Urothelium cell line (cell line): ENCODE measurements around the gene MLLT10.

Experiments used
- DNase-seq: peaks from one replicate; pipeline ENCODE4 v3.0.0; 2011; ENCODE audit warnings: low spot score, mixed read lengths
- FAIRE-seq: peaks from 2 replicates; lab custom pipeline; 2011; peaks lifted over from hg19 to GRCh38; lab: Jason Lieb, UNC

Gene MLLT10

DNA sequence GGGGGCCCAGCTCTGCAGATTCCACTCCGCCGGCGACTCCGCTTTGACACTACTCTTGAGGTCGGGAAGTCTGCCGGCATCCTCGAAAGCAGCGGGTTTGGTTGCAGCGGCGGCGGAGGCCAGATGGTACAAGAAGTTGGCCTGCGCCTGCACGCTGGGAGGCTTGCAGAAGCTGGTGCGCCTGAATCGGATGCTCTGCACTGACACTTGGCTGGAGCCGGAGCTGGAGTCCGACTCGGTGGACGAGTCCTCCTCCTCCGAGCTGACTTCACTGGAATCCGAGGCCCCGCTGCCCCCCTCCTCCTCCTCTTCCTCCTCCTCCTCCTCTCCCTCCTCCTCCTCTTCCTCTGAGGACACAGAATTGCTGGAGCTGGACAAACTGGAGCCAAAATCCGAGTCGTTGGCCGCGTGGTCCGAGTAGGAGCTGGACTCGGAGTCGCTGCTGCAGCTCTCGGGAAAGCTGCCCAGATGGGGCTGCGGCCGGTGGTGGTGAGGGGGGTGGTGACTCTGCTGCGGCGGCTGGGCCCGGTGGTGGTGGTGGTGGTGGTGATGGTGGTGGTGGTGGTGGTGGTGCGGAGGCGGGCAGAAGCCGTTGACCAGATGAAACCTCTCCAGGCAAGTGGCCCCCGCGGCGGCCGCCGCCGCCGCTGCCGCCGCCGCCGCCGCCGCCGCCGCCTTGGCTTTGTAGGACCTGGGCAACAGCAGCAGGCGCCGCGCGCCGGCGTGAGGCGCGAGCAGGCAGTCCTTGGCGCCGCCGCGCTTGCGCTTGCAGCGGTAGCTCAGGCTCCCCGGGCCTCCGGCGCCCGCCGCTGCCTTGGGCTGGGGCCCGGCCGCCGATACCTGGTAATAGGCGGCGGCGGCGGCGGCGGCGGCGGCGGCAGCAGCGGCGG lies 17.5 kb upstream of the MLLT10 start:
- no peak for FAIRE-seq
- DNase-seq = peak; percentile 60

DNA sequence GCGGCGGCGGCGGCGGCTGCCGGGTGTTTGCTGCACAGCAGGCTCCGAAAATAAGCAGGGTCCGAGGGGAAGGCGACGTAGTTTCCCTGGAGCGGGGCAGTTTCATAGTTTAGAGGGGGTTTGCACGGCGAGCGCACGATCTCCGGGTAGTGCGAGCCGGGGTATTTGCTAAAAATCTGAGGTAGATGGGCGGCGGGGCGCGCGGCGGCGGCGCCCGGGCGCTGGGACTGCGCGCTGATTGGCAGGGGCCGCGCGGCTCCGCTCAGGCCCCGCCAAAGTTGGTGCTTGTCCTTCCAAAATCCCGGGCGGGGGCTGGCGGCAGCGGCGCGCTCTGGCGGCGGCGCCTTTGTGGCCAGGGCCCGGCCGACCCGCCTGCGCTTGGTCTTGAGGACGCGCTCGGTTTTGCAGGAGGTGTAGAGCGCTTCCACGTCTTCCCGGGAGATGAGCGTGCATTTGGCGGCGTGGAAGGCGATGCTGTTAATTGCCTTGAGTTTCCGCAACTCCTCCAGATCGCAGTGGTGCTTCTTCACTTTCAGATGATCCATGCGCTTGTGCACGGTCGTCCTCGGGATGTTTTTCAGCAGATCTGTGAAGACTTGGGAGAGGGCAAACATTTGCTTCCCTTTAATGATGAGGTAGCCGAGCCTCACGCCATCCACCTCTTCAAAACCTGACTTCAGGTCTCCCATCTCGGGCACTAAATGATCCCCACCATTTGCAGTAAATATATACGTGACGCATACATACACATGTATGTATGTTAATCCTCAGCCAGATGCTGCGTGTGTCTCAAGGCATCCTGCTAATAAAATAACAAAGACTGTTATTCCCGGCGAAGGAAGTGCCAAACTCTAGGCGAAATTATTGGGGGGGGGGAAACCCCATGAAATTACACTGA lies 16.6 kb upstream of the MLLT10 start:
- DNase-seq = peak; percentile 77
- FAIRE-seq = no peak

DNA sequence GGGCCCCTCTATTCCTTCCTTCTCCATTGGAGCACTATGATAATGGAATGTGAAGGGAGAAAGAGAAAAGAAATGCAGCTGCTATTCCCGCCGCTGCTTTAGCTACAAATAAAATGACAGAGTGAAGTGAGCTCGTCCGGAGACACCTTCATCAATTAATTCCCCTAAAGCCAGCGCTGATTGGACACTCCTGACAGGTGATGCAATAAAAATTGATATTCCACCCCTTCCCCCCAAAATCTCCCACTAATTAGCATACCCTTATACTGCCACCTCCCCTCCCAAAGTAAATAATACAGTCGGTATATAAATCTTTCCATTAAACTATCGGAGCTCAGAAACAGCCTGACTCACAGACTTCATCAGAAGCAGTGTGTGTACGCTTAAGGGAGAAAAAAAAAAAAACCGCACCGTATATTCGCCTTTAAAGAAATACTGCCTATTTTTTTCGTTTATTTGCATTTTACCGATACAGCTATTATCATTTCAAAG lies 15.8 kb upstream of the MLLT10 start:
- FAIRE-seq = no peak
- no peak for DNase-seq

DNA sequence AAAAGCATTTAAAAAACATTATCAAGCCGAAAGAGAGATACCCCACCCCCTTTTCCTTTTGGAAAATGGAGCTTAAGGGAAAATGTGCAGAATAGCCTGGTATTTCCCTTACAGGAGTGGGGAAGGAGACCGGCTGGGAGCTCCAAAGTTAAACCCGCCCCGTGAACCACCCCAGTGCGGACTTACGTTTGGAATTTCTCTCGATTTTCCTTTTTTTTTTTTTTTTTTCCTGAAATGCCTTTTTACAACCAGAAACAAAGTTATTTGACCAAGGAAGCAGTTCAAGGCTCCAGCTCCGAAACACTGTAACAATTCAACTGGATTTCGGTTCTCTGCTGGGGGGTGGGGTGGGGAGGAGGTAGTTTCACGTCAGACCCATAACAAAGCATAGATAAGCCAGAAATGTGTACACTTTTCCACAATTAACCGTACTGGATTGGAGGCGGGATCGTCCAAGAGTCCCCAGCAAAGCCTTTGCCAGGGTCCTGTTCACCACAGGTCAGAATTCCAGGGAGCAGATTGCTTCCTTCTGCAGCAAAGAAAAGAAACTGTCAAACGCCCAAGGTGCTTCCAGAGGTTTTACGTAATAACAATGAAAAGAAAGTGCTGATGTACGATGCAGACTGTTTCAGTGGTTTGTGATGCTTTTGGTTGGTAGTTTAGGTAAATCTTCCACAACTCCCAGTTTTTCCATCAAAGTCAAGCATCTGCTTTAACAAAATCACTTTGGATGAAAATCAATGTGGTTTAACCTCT lies 15.2 kb upstream of the MLLT10 start:
- FAIRE-seq = no peak
- no peak for DNase-seq

DNA sequence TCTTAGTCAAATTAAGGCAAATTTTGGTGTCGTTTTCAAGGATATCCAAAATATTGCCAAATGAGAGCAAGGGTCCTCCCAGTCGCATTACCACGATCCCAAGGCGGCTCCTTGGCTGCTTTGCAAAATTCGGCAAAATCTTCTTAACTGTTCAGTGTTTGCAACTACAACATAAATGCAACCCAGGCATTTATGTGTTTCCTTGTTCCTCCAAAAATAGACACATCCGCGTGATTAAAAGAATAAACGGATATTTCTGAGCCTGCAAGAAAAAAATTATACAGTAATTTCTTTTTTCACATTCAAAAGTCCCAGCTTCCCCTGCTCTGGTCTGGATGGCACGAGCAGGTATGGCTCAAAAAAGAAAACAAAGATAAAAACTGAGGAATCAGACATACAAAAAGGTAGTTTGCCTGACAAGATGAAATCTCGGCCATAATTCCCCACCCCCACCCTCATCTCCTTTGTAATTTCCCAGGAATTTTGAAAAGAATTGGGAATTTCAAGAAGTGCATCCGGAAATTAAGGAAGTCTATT lies 14.6 kb upstream of the MLLT10 start:
- FAIRE-seq (no peak), DNase-seq (no peak)

DNA sequence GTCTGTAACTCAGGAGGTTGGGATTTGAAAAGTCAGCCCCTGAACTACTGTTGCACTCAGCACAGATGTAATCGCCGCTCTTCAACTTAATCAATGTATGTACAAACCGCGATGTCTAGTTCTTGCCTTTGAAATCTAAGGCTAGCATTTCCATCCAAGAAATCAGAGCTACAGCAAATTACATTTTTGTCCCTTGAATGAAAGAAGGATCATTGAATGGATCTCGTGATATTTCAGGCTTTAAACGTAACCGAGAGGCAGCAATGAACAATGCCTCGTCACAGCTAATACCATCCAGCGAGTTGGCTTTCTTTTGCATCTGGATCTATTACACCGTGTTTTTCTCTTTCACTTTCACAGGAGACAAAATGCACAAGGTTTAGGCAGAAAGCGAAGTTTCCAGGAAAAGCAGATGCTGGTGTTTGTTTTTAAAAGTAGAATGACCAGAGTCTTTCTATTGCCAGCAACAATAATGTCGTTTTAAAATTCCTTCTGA lies 14.0 kb upstream of the MLLT10 start:
- FAIRE-seq (no peak), DNase-seq (no peak)

DNA sequence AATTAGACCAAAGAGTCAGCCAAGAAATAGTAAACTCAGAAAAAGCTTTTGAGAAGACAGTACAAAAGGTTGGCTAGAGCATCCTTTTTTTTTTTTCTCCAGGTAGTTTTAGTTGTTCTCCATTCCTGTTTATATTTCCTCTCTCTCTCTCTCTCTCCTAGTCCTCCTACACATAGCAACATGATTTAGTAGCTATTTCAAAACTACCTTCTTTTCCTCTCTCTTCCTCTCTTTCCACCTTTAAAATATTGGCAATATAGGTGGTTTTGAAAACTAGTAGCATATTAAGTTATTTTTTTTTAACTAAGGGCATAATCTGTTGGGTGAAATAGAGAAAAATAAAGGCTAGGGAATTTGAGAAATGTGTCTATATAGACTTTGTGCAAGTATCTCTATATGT lies 13.5 kb upstream of the MLLT10 start:
- FAIRE-seq = no peak
- DNase-seq = no peak

DNA sequence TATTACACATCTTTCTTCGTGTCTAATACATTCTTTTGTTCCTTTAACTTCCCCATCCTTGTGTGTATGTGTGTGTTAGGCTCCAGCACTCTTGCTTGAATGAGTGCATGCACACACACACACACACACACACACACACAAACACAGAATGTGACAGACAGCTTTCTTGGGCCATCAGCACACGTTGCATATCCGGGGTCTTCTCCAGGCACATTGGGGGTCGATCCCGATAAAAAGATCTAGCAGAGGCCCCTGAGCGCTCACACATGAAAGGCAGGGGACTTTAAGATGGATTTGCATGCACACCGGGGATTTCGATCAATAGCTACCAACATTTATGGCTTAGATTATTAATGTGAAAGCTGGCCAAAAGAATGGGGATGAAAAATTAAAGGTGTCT lies 13.1 kb upstream of the MLLT10 start:
- FAIRE-seq (no peak), DNase-seq (no peak)

DNA sequence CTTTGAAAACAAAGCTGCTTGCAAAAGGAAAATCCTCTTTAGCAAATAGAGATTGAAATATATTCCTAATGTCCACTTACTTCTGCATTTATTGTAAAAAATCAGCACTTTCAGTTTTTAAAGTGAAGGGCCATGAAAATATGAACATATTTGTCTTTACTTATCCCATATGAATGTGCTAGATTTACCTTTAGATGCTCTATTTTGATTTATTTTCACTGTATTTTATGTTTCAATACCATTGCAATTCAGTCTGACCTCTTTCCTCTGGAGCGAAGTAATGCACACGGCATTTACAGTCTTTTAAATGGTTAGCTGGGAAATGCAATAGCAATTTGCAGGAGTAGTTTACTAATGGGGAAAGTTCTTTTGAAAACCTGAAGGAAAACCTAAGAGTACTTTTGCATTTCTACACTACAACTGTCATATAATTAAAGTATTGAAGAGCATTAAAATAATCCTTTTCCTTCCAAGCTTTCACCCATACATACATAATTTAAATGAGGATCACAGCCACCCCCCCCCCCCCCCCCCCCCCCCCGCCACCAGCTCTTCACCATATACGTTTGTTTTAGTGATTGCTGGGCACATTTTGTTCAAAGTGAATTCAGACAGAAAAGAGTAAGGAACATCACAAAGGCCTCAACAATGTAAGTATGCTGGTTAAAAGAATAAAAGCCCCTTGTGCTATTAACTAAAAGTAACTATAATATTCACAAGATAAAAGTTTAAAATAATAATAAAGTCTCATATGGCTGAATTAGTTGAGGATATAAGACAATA lies 12.1 kb upstream of the MLLT10 start:
- no peak for DNase-seq
- FAIRE-seq = no peak

DNA sequence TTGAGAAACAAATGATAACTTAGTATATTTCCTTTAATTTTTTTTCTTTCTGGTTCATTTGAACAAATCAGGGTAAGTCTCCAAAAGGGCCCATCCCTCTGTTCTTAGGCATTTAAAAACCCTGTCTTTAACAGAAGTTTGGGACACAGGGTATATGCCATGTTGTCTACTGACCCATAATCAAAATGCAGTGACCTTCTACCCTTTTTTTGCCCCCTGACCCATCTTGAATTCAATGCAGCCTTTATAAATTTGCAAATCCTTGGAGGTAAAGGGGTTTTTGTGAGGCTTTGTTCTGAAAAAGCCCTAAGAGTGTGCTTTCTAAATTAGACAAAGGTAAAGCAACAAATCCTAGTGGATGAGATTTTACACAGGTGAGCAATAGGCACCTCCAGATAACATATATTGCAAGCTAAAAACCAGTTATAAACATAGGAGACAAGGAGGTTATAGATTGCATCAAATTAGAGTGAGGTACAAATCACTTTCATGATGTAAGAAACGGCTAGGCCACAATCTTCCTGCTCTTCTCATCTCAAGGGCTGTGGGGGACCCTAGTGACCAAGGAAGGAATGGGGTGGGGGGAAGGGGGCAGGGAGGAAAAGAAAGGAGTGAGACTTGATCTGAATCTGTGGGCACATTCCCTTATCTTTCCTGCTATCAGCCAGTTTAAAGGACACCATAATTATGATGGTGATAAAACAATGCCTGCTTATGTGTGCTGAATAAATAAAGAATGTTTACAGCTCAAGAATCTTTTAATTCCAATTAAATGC lies 11.2 kb upstream of the MLLT10 start:
- no peak for DNase-seq
- no peak for FAIRE-seq

DNA sequence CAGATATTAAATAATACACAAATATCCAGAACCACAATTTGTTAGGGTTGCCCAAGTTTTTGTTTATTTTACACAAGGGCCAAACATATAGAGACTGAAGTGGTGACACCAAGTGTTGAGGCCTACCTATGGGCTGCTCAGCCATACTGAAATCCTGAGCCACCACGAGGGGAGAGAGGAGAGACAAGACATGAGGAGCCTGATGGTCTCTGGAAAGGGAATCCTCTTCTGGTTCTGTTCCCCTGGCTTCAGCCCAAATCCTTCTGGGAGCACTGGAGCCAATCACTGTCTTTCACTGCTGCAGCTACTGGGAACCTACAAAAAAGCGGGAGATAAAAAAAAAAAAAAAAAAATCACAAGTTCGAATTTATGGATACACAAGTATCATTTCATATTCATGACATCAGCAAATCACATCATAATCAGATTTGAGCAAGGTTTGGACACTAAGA lies 10.4 kb upstream of the MLLT10 start:
- no peak for DNase-seq
- no peak for FAIRE-seq

DNA sequence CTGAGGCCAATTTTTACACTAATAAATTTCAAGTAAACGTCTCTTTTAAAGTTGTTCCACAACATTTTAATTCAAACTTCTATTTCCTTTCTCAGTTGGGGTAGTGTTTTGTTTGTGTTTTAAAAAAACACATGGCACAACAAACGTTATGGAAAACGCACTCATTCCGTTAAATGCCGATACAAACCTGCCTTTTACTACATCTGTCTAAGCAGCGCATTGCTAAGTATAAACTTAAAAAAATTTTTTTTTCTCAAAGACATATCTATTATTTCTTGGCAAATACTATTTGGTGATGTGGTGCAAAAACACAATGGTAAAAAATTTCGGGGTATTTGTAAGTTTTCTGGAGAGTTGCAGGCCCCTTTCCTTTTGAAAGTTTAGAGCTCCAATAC lies 9.9 kb upstream of the MLLT10 start:
- FAIRE-seq (no peak), DNase-seq (no peak)

DNA sequence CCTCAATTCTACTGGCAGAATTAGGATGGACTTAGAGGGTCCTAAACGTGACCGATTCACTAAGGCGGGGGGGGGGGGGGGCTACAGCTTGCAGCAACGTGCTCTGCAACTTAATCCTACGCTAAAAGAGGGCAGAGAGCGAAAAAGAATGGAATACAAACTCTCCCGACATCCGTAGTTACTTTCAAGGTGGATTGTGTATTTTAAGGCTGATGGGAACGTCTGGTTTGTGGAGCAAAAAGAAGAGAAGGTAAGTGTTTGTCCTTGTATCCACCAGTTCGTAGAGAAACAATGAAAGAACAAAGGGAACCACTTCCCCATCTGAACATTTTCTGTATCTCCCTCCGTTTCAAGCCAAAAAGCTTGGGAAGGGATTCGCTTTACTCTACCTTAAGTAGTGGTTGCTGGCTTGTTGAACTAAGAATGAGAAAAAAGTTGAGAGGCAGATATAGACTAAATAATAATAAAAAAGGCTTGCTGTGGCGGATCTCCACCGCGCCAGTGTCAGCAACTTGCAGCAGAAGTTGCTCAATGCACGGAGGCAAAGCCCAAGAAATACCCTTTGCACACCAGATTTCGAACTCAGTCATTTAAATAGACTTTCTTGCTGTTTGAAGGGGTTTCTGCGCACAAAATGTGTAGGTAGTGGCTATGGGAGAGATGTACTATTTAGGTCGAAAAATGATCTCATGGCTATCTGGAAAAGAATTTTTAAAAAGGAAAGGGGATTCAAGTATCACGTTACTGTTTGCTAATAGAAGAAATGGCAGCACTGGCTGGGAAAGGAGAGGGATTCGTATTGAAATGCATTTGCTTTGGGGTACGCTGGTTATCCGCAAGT lies 9.3 kb upstream of the MLLT10 start:
- DNase-seq (no peak), FAIRE-seq (no peak)

DNA sequence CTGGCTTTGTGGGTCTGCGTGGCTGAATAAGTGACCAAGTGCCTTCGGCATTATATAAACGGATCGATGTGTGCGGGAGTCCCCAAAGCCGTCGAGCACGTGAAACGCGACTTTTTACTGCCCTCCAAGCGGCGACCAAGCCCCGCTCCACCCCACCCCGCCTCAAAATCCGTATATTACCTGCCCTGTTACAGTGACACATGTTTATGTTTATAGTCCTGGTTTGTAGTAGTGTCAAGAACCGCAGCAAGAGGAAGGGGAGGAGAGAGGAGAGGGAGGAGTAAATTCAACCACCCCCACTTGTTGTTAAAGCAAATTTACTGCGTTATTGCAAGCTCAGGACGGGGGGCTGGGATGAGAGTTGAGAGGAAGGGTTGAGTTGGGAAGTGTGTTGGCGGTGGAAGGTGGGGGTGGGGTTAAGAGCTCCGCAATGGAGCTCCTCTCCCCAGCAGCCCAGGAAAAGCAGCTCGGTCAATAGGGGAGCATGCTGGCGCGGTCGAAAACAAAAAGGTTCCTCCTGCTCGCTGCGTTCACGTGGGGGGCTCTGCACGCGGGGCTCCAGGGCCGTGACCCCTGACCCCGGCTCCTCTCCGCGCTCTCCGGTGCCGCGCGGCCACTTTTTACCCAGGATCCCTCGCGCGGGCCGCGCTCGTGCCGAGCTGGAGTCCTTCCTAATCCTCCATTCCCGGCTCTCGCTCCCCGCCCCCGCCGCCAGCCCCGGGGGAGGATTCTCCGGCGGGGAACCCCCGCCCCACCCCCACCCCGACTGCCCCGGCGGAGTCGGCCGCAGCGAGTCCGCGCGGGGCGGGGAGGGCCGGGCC lies 8.5 kb upstream of the MLLT10 start, which contains the start of gene SKIDA1:
SKIDA1 (minus strand) TSS at position 316 of the 821 bp plus-strand sequence. CDS start 7,860 bp downstream, outside the sequence.
- FAIRE-seq (peak; percentile 79), DNase-seq (peak; percentile 82)

DNA sequence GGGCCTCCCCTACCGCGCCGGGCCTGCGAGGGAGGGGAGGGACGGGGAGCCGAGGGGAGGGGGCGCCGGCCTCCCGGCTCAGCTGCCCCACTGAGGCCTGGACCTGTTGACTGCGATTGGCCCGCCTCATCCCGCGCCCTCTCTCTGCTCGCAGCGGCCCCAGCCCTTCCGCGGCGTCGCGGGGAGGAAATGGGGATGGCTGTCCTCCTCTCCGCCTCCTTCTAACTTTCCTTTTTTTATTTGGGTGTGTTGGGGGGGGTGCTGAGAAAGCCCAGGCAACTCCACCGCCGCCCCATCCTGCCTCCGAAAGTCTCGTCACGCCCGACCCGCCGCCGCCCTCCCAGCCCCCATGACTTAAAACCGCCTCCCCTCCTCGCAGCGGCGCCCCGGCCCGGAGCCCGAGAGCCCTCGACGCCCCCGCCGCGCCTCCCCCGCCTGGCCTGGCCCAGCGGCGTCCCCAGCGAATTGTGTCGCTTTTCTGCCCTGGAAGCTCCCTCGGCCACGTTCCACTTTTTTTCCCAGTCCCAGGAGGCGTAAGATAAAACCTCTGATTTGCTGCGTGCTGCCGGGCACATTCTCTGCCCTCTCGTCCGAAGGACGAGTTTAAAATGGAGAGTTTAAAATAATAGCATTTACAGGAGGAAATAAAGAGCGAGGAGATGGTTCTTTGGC lies 7.7 kb upstream of the MLLT10 start:
- FAIRE-seq (peak; percentile 61), DNase-seq (peak; percentile 70)

DNA sequence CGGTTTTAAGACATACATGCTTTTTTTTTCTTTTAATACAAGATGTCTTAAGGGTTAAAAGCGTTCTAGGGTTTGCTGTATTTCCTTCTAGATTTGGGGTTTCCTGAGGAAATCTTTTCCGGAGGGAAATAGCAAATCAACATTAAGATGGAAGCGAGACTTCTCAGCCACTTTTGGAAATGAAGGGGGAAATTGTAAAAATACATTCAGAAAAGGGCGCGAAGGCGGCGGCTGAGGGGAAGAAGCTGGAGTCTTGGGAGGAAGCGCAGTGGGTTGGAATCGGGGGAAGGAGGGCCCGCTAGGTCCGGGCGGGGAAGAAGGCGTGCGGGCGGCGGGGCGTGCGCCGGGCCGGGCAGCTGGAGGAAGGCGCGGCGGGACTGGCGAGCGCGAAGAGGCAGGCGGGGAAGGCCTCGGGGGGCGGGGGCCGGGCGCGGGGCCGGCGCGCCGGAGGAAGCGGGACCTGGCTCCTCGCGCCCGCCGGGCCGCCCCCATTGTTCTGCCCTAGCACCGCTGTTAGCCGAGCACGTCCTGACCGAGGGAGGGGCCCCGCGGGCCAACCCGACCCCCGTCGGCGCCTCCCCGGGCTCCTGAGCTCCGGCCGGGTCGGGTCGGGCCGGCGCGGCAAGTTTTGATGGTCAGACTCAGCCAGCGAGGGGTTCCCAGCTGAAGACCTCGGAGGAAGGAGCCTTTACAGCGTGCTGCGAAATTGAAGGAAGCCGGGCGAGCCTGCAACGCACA lies 7.0 kb upstream of the MLLT10 start:
- DNase-seq = peak; percentile 66
- FAIRE-seq = no peak
